Thyroid gland (tissue), 4 donors: ENCODE data around the gene COL25A1. TPM values are rescaled to one million over a fixed set of nuclear protein-coding genes. Genes with fewer than 3 reads are reported as not detected.

Experiments
- DNase-seq, 2 donors: peaks; one replicate each; pipeline ENCODE4 v3.0.0-alpha.2; 2019
- H3K27ac ChIP-seq, 3 donors: fragments of 200-600 bp; sonication (generic); 1 replicate in 2 of 3; 2 replicates in 1 of 3; pipeline ENCODE4 v1.5.1; 2016 to 2019; ENCODE audit warnings: mild to moderate bottlenecking in 1 of 3, moderate library complexity in 1 of 3
- H3K27me3 ChIP-seq: fragments of 200-600 bp; sonication (generic); one replicate; pipeline ENCODE4 v1.5.1; 2019
- H3K36me3 ChIP-seq, 2 donors: fragments of 200-600 bp; sonication (generic); one replicate each; pipeline ENCODE4 v1.5.1; 2016 to 2019
- H3K4me1 ChIP-seq, 2 donors: fragments of 200-600 bp; sonication (generic); one replicate each; pipeline ENCODE4 v1.5.1; 2017 to 2019
- H3K4me3 ChIP-seq, 3 donors: fragments of 200-600 bp; sonication (generic); replicated peaks in 1 of 3; 1 replicate in 2 of 3; 2 replicates in 1 of 3; pipeline ENCODE4 v1.5.1; 2016; ENCODE audit warnings: mild to moderate bottlenecking in 1 of 3
- H3K9me3 ChIP-seq: fragments of 200-600 bp; sonication (generic); one replicate; pipeline ENCODE4 v1.5.1; 2017
- CTCF ChIP-seq, 6 experiments: fragments of 200-600 bp in 3 of 6; fragments of 450-650 bp in 3 of 6; sonication (generic) in 3 of 6; IDR thresholded peaks; one replicate each; pipeline ENCODE4 v1.5.1; 2016 to 2019; ENCODE audit warnings: antibody characterized with exemption in 6 of 6, mild to moderate bottlenecking in 2 of 6, inconsistent platforms in 1 of 6, moderate library complexity in 1 of 6
- POLR2A ChIP-seq, 2 donors: fragments of 450-650 bp; IDR thresholded peaks; one replicate each; pipeline ENCODE4 v1.6.1; 2017; ENCODE audit warnings: antibody characterized with exemption in 2 of 2, mild to moderate bottlenecking in 2 of 2, moderate library complexity in 1 of 2
- WGBS, 2 donors: methylation state at CpG; one replicate each; pipeline ENCODE4 v1.1.5; 2017; 5-methylcytosine and 5-hydroxymethylcytosine counted together
- intact Hi-C: fragments of 100-400 bp; cut with DNase I; formaldehyde crosslinking; loops from one replicate; pipeline ENCODE4 v1.15.1; 2023
- total RNA-seq, 4 donors: library from RNA; depleted of rRNA; stranded (reverse); fragments of >200 nt; gene quantifications; one replicate each; pipeline ENCODE4 v1.2.3, GENCODE V29; 2016

Gene COL25A1
- total RNA-seq, 4 donors from 2014 or later, result 5.5 to 21.0 (median 7.1) TPM

- intact Hi-C loops, result no loop called here
- Histone ChIP-seq H3K36me3 (no peaks in the 10 kb centered on the region), H3K4me1 (no peaks in the 10 kb centered on the region), H3K4me3 (no peak overlapping the region), H3K27me3 (no peaks in the 10 kb centered on the region), H3K9me3 (peaks cover 3% of the 10 kb centered on the region), H3K27ac (no peak overlapping the region)
- WGBS, 2 donors, result 88 to 96% methylated on average over 1 of the region's 1 CpG
- no peak for DNase-seq
- TF ChIP-seq CTCF (IDR thresholded peaks at IDR 0.05), result no peak
- TF ChIP-seq POLR2A (IDR thresholded peaks at IDR 0.05), result no peak
These were observed 268.5 kb downstream of the COL25A1 start for GRCh38 chr4:109033993-109034392.

- H3K4me3 ChIP-seq, result no peak overlapping the region
- peaks cover 3% of the 10 kb centered on the region for H3K9me3 ChIP-seq
- H3K27me3 ChIP-seq, result no peaks in the 10 kb centered on the region
- no peaks in the 10 kb centered on the region for H3K4me1 ChIP-seq
- H3K27ac ChIP-seq, result no peak overlapping the region
- no peaks in the 10 kb centered on the region for H3K36me3 ChIP-seq
- peak in 1 of 2 donors; percentile 31 for DNase-seq
- 49 to 68% methylated on average over 5 of the region's 5 CpGs for WGBS, 2 donors
- intact Hi-C loops, result no loop called here
- TF ChIP-seq CTCF (IDR thresholded peaks at IDR 0.05) (no peak), POLR2A (IDR thresholded peaks at IDR 0.05) (no peak)
These were observed 269.8 kb downstream of the COL25A1 start for GRCh38 chr4:109032671-109033070.

GRCh38 chr4:109029987-109030386, 272.5 kb downstream of the COL25A1 start:
- H3K27me3 ChIP-seq, result no peaks in the 10 kb centered on the region
- no peaks in the 10 kb centered on the region for H3K9me3 ChIP-seq
- WGBS, 2 donors, result 82 to 84% methylated on average over 4 of the region's 4 CpGs
- H3K4me3 ChIP-seq, result no peak overlapping the region
- no peaks in the 10 kb centered on the region for H3K4me1 ChIP-seq
- H3K36me3 ChIP-seq, result no peaks in the 10 kb centered on the region
- no peak overlapping the region for H3K27ac ChIP-seq
- TF ChIP-seq CTCF (IDR thresholded peaks at IDR 0.05) (no peak), POLR2A (IDR thresholded peaks at IDR 0.05) (no peak)
- intact Hi-C loops, result no loop called here
- no peak for DNase-seq

GRCh38 chr4:109027016-109027500, 275.4 kb downstream of the COL25A1 start:
- Histone ChIP-seq H3K36me3 (no peaks in the 10 kb centered on the region), H3K4me3 (no peak overlapping the region), H3K27ac (no peak overlapping the region), H3K9me3 (no peaks in the 10 kb centered on the region), H3K4me1 (no peaks in the 10 kb centered on the region), H3K27me3 (no peaks in the 10 kb centered on the region)
- TF ChIP-seq POLR2A (IDR thresholded peaks at IDR 0.05), result no peak
- TF ChIP-seq CTCF (IDR thresholded peaks at IDR 0.05), result no peak
- intact Hi-C loops, result no loop called here
- no peak for DNase-seq
- WGBS, 2 donors, result 57 to 95% methylated on average over 5 of the region's 5 CpGs

GRCh38 chr4:109026588-109026987, 275.9 kb downstream of the COL25A1 start:
- TF ChIP-seq CTCF (IDR thresholded peaks at IDR 0.05), result no peak
- no peak for TF ChIP-seq POLR2A (IDR thresholded peaks at IDR 0.05)
- no peak for DNase-seq

More at GRCh38 chr4:109026588-109026987, 275.9 kb downstream of the COL25A1 start:
- intact Hi-C loops, result no loop called here
- 84 to 85% methylated on average over 4 of the region's 4 CpGs for WGBS, 2 donors
- H3K4me1 ChIP-seq, result no peaks in the 10 kb centered on the region
- no peaks in the 10 kb centered on the region for H3K36me3 ChIP-seq
- no peaks in the 10 kb centered on the region for H3K9me3 ChIP-seq
- no peak overlapping the region for H3K27ac ChIP-seq
- H3K4me3 ChIP-seq, result no peak overlapping the region
- H3K27me3 ChIP-seq, result no peaks in the 10 kb centered on the region
